Mucosa of stomach (tissue), 1 donor: ENCODE results near the gene PRR12.

ENCODE experiments used
- H3K27me3 ChIP-seq: one replicate; pipeline ENCODE4 v1.7.0; 2013; ENCODE audit warnings: mild to moderate bottlenecking, low read length; ENCODE audit not compliant: control insufficient read depth, insufficient read depth
- H3K36me3 ChIP-seq: one replicate; pipeline ENCODE4 v1.7.0; 2013; ENCODE audit warnings: low read length; ENCODE audit not compliant: control insufficient read depth, insufficient read depth
- H3K4me1 ChIP-seq: one replicate; pipeline ENCODE4 v1.7.0; 2013; ENCODE audit warnings: mild to moderate bottlenecking, low read length; ENCODE audit not compliant: control insufficient read depth, insufficient read depth
- H3K4me3 ChIP-seq: one replicate; pipeline ENCODE4 v1.7.0; 2013; ENCODE audit warnings: low read length
- H3K9ac ChIP-seq: one replicate; pipeline ENCODE4 v1.7.0; 2013; ENCODE audit warnings: mild to moderate bottlenecking, low read length, moderate library complexity
- H3K9me3 ChIP-seq: one replicate; pipeline ENCODE4 v1.7.0; 2013; ENCODE audit warnings: mild to moderate bottlenecking, low read length, moderate library complexity; ENCODE audit not compliant: control insufficient read depth
- donor health status: Pancreatic carcinoma.

The PRR12 gene

DNA sequence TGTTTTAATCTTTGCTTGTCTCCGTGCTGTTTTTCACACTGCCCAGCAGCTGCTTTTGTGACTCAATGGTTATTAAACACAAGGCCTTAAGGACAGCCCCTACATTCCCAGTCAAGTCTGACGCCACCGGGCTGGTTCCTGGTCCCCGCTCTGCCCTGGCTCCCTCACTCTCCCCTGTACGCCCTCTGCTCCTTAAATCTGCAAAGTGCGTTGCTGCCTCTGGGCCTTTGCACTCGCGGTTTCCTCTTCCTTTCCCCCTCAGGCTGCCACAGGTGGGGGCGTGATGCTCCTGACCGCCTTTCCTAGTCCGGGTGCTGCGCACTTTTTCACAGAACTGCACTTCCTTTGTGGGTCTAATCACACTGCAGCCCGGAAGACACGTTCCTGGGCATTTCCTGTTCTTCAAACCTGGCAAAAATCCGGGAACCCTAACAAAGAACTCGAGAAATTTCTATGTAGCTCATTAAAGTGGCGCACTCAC is 36.2 kb upstream of the PRR12 start:
- H3K4me1 ChIP-seq = peaks cover 34% of the 10 kb centered on the region
- no peak overlapping the region for H3K9ac ChIP-seq
- peaks cover 9% of the 10 kb centered on the region for H3K36me3 ChIP-seq

DNA sequence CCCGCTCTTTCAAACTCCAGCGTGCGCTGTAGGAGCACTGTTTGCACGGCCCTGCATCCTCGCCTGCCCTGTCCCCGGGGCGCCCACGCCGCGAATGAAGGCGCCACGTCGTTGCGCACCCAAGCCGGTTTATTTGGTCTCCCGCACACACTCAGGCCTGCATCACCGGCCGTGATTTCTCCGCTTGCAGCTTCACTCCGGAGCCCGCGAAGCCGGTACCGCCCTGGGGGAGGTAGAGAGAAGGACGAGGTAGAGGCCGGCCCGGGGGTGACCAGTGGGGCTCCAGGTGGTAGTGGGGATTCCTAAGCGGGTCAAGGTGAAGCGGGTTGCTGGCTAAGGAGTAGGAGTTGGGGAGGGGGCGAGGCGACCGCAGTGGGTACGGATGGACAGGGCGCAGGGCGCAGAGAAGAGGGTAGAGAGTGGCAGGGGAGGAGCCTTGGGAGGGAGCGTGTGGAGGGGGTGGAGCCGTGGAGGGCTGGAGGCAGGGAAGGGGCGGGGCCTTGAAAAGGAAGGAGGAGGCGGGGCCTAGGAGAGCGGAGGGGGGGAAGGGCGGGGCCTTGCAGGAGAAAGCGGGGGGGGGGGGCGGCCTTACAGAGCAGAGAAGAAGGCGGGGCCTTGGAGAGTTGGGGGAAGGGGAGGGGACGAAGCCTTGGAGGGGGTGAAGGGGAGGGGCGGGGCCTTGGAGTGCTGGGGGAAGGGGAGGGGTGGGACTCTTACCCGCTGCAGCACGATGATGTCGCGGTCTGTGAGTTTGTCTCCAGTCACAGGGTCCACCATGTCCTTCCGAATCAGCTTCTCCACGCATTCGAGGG is 35.2 kb upstream of the PRR12 start:
- H3K4me1 ChIP-seq = peaks cover 43% of the 10 kb centered on the region
- peak overlapping the region; percentile 33 for H3K4me3 ChIP-seq
- peak overlapping the region; percentile 68 for H3K9ac ChIP-seq
- peaks cover 9% of the 10 kb centered on the region for H3K36me3 ChIP-seq
- no peaks in the 10 kb centered on the region for H3K27me3 ChIP-seq
- H3K9me3 ChIP-seq = no peaks in the 10 kb centered on the region

More for the DNA sequence above, 36.2 kb upstream of the PRR12 start:
- Histone ChIP-seq H3K27me3 (no peaks in the 10 kb centered on the region), H3K9me3 (no peaks in the 10 kb centered on the region), H3K4me3 (no peak overlapping the region)

DNA sequence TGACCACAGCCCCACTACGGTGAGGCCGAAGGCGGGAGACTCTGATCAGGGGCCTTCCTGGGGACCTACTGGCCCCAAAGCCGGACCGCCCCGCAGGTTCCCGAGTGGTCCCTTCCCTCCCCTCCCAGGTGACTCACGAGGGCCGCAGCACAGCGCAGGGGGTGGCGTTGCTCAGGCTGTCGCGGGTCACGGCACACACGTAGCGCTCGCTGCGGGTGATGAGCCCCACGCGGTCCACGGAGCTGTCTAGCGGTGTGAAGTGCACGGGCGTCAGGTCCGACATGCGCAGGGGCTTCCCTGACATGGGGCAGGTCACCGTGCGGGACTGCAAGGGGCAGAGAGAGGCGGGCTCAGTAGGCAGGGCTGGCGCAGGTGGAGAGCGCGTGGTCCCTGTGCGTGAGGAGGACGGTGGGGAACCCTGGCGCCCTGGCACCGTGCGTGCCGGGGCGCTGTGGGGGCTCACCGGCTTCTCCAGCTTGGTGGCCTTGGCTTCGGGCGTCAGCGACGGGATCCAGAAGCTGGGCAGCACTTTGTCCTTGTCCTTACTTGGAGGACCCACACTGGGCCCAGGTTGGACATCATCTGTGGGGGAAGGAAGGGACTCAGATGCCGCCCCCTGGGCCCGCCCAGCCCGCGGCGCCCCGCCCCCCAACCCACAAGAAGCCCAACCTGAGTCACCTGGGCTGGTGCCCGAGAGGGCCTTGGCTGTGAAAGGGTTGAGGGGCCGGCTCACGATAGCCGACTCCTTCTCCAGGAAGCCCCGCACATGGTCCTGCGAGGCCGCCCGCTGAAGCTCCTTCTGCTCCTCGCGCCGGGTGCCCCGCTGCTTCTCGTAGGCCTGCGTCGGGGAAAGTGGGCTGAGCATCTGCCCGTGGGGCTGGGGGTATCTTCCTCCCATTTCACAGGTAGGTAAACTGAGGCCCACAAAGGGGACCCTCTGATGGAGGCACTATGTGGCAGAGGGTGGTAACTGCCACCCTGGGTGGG is 34.3 kb upstream of the PRR12 start:
- H3K36me3 ChIP-seq = peaks cover 9% of the 10 kb centered on the region
- peak overlapping the region; percentile 68 for H3K9ac ChIP-seq
- H3K4me1 ChIP-seq = peaks cover 49% of the 10 kb centered on the region

GRCh38 chr19:49557641-49558325 is 33.2 kb upstream of the PRR12 start:
- Histone ChIP-seq H3K9me3 (no peaks in the 10 kb centered on the region), H3K36me3 (peaks cover 9% of the 10 kb centered on the region), H3K9ac (peak overlapping the region; percentile 4), H3K4me3 (no peak overlapping the region), H3K27me3 (no peaks in the 10 kb centered on the region), H3K4me1 (peaks cover 46% of the 10 kb centered on the region)

More for the DNA sequence above, 34.3 kb upstream of the PRR12 start:
- Histone ChIP-seq H3K4me3 (peak overlapping the region; percentile 33), H3K27me3 (no peaks in the 10 kb centered on the region), H3K9me3 (no peaks in the 10 kb centered on the region)

- H3K4me1 ChIP-seq = peaks cover 42% of the 10 kb centered on the region
- H3K4me3 ChIP-seq = no peak overlapping the region
- H3K36me3 ChIP-seq = peaks cover 9% of the 10 kb centered on the region
These were observed 32.4 kb upstream of the PRR12 start for GRCh38 chr19:49558591-49558990.

DNA sequence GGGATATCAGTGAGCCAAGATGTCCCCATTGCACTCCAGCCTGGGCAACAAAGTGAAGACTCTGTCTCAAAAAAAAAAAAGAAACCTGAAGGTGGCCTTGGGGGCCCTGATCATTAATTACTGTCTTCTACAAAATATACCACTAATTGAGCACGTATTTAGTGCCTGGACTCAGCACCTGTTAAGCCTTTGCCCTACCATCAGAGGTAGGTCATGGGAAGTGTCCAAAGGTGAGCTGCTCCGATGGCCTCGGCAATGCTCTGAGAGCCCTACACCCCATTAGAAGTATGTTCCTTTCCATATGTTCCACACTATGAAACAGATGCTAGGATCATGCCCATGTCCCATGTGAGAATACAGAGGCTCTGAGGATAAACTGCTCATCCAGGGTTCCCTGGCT is 31.5 kb upstream of the PRR12 start:
- H3K9ac ChIP-seq = no peak overlapping the region
- no peaks in the 10 kb centered on the region for H3K9me3 ChIP-seq
- no peaks in the 10 kb centered on the region for H3K27me3 ChIP-seq
- H3K4me3 ChIP-seq = no peak overlapping the region
- peaks cover 34% of the 10 kb centered on the region for H3K4me1 ChIP-seq
- peaks cover 9% of the 10 kb centered on the region for H3K36me3 ChIP-seq

More at GRCh38 chr19:49558591-49558990, 32.4 kb upstream of the PRR12 start:
- H3K9me3 ChIP-seq = no peaks in the 10 kb centered on the region
- H3K27me3 ChIP-seq = no peaks in the 10 kb centered on the region
- H3K9ac ChIP-seq = peak overlapping the region; percentile 23

DNA sequence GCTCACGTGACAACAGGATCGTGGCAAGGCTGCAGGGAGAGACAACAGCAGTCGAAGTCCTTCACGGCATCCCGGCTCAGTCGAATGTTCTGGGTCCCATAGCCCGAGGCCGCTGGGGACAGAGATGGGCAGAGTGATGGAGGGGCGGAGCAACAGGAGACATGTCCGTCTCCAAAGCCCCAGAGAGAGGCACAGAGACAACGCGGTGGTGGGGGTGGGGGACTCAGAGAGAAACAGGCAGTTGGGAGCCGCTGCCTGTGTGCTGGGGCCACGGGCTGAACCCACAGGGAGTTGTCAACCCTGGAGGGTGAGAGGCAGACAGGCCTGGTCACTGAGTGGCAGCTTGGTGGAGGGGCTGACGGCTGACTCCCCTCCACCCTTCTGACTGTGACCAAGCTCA is 31.1 kb upstream of the PRR12 start:
- peaks cover 9% of the 10 kb centered on the region for H3K36me3 ChIP-seq
- no peak overlapping the region for H3K4me3 ChIP-seq
- no peaks in the 10 kb centered on the region for H3K27me3 ChIP-seq
- peaks cover 34% of the 10 kb centered on the region for H3K4me1 ChIP-seq
- H3K9me3 ChIP-seq = no peaks in the 10 kb centered on the region
- H3K9ac ChIP-seq = peak overlapping the region; percentile 30

DNA sequence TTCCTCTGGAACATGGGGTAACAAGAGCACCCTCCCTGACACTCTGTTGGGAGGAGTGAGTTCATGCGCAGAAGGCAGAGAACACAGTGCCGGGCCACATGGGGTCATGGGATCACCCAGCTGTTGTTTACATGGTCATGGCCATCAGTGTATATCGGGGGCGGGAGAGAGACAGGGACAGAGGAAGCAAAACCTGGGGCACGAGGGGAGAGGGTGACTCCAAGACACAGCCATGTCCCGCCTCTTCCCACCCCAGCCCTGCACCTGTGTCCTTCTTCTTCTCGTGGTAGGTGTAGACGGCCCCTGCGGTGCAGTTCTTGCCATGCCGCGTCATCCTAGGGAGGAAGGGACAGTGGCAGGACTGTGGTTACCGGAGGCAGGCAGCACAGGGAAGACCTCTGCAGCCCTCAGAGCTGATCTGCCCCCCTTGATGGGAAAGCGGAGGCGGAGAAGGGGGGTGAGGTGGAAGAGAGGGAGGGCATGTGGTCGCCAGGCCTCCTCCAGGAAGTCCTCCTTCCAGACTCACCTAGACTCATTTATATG is 30.6 kb upstream of the PRR12 start:
- Histone ChIP-seq H3K4me1 (peaks cover 33% of the 10 kb centered on the region), H3K9me3 (no peaks in the 10 kb centered on the region), H3K4me3 (no peak overlapping the region), H3K27me3 (no peaks in the 10 kb centered on the region), H3K9ac (peak overlapping the region; percentile 30), H3K36me3 (peaks cover 9% of the 10 kb centered on the region)

DNA sequence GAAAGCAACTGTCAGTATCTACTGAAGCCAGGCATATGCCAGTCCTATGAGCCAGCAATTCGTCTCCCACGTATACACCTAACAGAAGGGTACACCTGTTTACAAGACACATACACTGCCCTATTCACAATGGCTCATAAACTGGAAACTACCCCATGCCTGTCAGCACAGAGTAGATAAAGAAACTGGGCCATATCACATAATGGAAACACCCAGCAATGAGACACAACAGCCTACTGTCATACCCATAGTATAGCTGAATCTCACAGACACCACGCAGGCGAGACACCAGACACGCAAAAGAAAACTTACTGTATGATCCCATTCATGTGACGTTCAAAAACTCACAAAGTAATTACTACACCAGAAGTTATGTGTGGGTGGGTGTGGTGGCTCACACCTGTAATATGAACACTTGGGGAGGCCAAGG is 26.4 kb upstream of the PRR12 start:
- Histone ChIP-seq H3K4me3 (no peak overlapping the region), H3K27me3 (no peaks in the 10 kb centered on the region), H3K9ac (peak overlapping the region; percentile 47), H3K36me3 (no peaks in the 10 kb centered on the region), H3K9me3 (no peaks in the 10 kb centered on the region), H3K4me1 (peaks cover 50% of the 10 kb centered on the region)

- no peaks in the 10 kb centered on the region for H3K27me3 ChIP-seq
- peak overlapping the region; percentile 47 for H3K9ac ChIP-seq
- no peak overlapping the region for H3K4me3 ChIP-seq
- H3K4me1 ChIP-seq = peaks cover 53% of the 10 kb centered on the region
- no peaks in the 10 kb centered on the region for H3K36me3 ChIP-seq
- no peaks in the 10 kb centered on the region for H3K9me3 ChIP-seq
These were observed 25.7 kb upstream of the PRR12 start for GRCh38 chr19:49565261-49565660.

GRCh38 chr19:49566302-49566701 is 24.7 kb upstream of the PRR12 start:
- H3K4me3 ChIP-seq = no peak overlapping the region
- no peaks in the 10 kb centered on the region for H3K36me3 ChIP-seq
- H3K9me3 ChIP-seq = no peaks in the 10 kb centered on the region
- H3K27me3 ChIP-seq = no peaks in the 10 kb centered on the region
- H3K9ac ChIP-seq = no peak overlapping the region
- H3K4me1 ChIP-seq = peaks cover 50% of the 10 kb centered on the region
